ENCODE data around the gene POLR2L. TPM values are rescaled to one million over a fixed set of nuclear protein-coding genes. Genes with fewer than 3 reads are reported as not detected.
A peak's percentile ranks its signal among the peaks of the same experiment; 100 is the strongest.

POLR2L gene
- total and polyA plus RNA-seq, 2 of the 13 experiments (the other 11 are each of a cell fraction or from before 2014, with no cell fraction given): 104 to 114 TPM

DNA sequence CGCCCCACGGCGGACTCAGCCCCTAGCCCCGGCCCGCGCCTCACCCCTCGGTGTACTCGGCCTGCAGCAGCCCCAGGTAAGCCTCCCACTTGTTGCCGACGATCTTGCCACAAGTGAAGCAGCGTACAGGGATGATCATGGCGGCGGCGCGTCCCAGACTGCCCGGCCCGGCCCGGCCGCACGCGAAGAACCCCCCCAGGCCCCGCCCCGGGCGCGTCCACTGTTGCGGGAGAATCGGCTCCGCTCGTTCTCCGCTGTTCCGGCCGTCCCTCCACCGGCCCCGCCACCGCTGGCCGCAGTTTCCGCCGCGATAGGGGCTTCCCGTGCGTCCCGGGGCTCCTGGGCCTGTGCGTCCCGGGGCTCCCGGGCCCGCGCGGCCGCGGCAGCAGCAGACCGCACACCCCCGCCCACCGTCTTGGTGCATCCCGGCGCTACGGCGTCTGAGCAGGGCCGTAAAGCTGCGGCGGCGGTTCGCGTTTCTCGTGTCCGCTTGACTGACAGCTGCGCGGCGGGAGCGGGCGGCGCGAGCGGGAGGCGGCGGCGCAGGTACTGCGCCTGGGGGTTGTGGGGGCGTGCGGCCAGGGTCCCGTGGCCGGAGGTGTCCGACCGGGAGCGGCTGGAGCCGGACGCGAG is at the start of gene POLR2L, which contains the start of gene TSPAN4 (continued):
- TF ChIP-seq SUZ12 (IDR thresholded peaks at IDR 0.05; ENCODE audit: low read depth, low read length) (no peak), ISX (CRISPR knock-in tag; conservative IDR thresholded peaks at IDR 0.05) (no peak), CREB1 (IDR thresholded peaks at IDR 0.05) (no peak), CREB1 (CRISPR knock-in tag; IDR thresholded peaks at IDR 0.05) (no peak), CBFB (CRISPR knock-in tag; IDR thresholded peaks at IDR 0.05) (no peak), ZKSCAN5 (CRISPR knock-in tag; IDR thresholded peaks at IDR 0.05) (no peak), FOXO4 (CRISPR knock-in tag; conservative IDR thresholded peaks at IDR 0.05) (no peak), ZNF546 (CRISPR knock-in tag; conservative IDR thresholded peaks at IDR 0.05) (peak; percentile 70; the same call in 1 of the 2 replicates), ZMYM4 (CRISPR knock-in tag; IDR thresholded peaks at IDR 0.05) (peak; percentile 58; the same call in 1 of the 2 replicates), NFE2 (CRISPR knock-in tag; IDR thresholded peaks at IDR 0.05) (no peak), BCLAF1 (IDR thresholded peaks at IDR 0.05) (no peak), ZIK1 (CRISPR knock-in tag; IDR thresholded peaks at IDR 0.05; ENCODE audit: borderline replicate concordance, low read depth) (no peak), ZGPAT (CRISPR knock-in tag; IDR thresholded peaks at IDR 0.05) (peak; percentile 19; the same call in 1 of the 2 replicates)
- TF ChIP-seq, protein P1, sequence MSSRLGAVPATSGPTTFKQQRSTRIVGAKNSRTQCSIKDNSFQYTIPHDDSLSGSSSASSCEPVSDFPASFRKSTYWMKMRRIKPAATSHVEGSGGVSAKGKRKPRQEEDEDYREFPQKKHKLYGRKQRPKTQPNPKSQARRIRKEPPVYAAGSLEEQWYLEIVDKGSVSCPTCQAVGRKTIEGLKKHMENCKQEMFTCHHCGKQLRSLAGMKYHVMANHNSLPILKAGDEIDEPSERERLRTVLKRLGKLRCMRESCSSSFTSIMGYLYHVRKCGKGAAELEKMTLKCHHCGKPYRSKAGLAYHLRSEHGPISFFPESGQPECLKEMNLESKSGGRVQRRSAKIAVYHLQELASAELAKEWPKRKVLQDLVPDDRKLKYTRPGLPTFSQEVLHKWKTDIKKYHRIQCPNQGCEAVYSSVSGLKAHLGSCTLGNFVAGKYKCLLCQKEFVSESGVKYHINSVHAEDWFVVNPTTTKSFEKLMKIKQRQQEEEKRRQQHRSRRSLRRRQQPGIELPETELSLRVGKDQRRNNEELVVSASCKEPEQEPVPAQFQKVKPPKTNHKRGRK (CRISPR knock-in tag; IDR thresholded peaks at IDR 0.05): no peak
- TF ChIP-seq, protein P2, sequence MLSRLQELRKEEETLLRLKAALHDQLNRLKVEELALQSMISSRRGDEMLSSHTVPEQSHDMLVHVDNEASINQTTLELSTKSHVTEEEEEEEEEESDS (CRISPR knock-in tag; IDR thresholded peaks at IDR 0.05; ENCODE audit: borderline replicate concordance): peak; percentile 70; the same call in 1 of the 2 replicates
